HL-60/S4 treated with retinoic acid at 250 ng/mL for 4 days and 3 days (cell line): Measurements from ENCODE around the gene AGPAT2.
"Not testable (repeated sequence)": the region's sequence is repeated elsewhere in the genome, so short reads cannot be mapped to it uniquely, and the experiment has no call there.

ENCODE experiments used
- in situ Hi-C: fragments of 300-500 bp; cut with MboI; formaldehyde crosslinking; loops from 2 replicates; pipeline ENCODE4 v1.7.0; 2022; ENCODE audit warnings: low sequenced_read_pairs

The AGPAT2 gene

GRCh38 chr9:136720898-136721338 lies 33.7 kb upstream of the AGPAT2 start:
- in situ Hi-C loops = no loop called here

- in situ Hi-C loops = no loop called here
Measured at GRCh38 chr9:136720251-136720897, 33.1 kb upstream of the AGPAT2 start.

- in situ Hi-C loops = no loop called here
Measured at GRCh38 chr9:136719195-136719880, 32.1 kb upstream of the AGPAT2 start.

GRCh38 chr9:136718345-136719194 lies 31.3 kb upstream of the AGPAT2 start:
- in situ Hi-C loops = no loop called here

- in situ Hi-C loops = no loop called here
Measured at GRCh38 chr9:136717399-136717798, 30.1 kb upstream of the AGPAT2 start.

- in situ Hi-C loops = no loop called here
Measured at GRCh38 chr9:136714893-136715274, 27.6 kb upstream of the AGPAT2 start.

GRCh38 chr9:136714096-136714892 lies 27.0 kb upstream of the AGPAT2 start:
- in situ Hi-C loops = no loop called here

- in situ Hi-C loops = no loop called here
Measured at GRCh38 chr9:136713550-136713949, 26.3 kb upstream of the AGPAT2 start.

GRCh38 chr9:136712690-136713544 lies 25.7 kb upstream of the AGPAT2 start:
- in situ Hi-C loops = no loop called here

GRCh38 chr9:136711751-136712689 lies 24.8 kb upstream of the AGPAT2 start, which contains the start of gene DIPK1B:
DIPK1B (plus strand) TSS chr9:136712572; CDS start chr9:136712666, 94 bp downstream.
- in situ Hi-C loops = no loop called here

GRCh38 chr9:136711219-136711648 lies 24.0 kb upstream of the AGPAT2 start:
- in situ Hi-C loops = not testable (repeated sequence)

- in situ Hi-C loops = no loop called here
Measured at GRCh38 chr9:136710543-136710942, 23.3 kb upstream of the AGPAT2 start.

- in situ Hi-C loops = no loop called here
Measured at GRCh38 chr9:136709454-136710109, 22.3 kb upstream of the AGPAT2 start.

- in situ Hi-C loops = no loop called here
Measured at GRCh38 chr9:136707849-136708517, 20.7 kb upstream of the AGPAT2 start.

GRCh38 chr9:136707011-136707410 lies 19.8 kb upstream of the AGPAT2 start:
- in situ Hi-C loops = no loop called here

GRCh38 chr9:136705564-136705963 lies 18.3 kb upstream of the AGPAT2 start:
- in situ Hi-C loops = no loop called here

GRCh38 chr9:136704741-136705140 lies 17.5 kb upstream of the AGPAT2 start:
- in situ Hi-C loops = not testable (repeated sequence)
